Progenitor cell of endocrine pancreas (in vitro differentiated cells): ENCODE data around the gene LIPC. TPM values are rescaled to one million over a fixed set of nuclear protein-coding genes. Genes with fewer than 3 reads are reported as not detected.

Experiments
- DNase-seq: peaks from one replicate; pipeline ENCODE4 v3.0.0; 2021; ENCODE audit warnings: low spot score; ENCODE audit not compliant: unreplicated experiment
- H3K27ac Mint-ChIP-seq: 2 replicates; pipeline ENCODE4 v1.8.0; 2021; ENCODE audit warnings: mild to moderate bottlenecking, moderate library complexity, mixed read lengths
- H3K27me3 Mint-ChIP-seq: 2 replicates; pipeline ENCODE4 v1.8.0; 2021; ENCODE audit warnings: mixed read lengths
- H3K36me3 Mint-ChIP-seq: 2 replicates; pipeline ENCODE4 v1.8.0; 2022; ENCODE audit warnings: mixed read lengths; ENCODE audit not compliant: insufficient read depth
- H3K4me1 Mint-ChIP-seq: 2 replicates; pipeline ENCODE4 v1.8.0; 2021; ENCODE audit warnings: low read depth, mixed read lengths
- H3K4me3 Mint-ChIP-seq: 2 replicates; pipeline ENCODE4 v1.8.0; 2021; ENCODE audit warnings: low read depth, mild to moderate bottlenecking, moderate library complexity, mixed read lengths
- H3K9me3 Mint-ChIP-seq: 2 replicates; pipeline ENCODE4 v1.8.0; 2021; ENCODE audit warnings: low read depth, mixed read lengths
- total RNA-seq: library from RNA; stranded (reverse); gene quantifications from 2 replicates; pipeline ENCODE4 v1.2.1, GENCODE V29; 2021
- TF ChIP-seq, protein P1 (sequence below): fragments of 200-600 bp; sonication (generic); IDR thresholded peaks from one replicate; pipeline ENCODE4 v1.5.0; 2021; ENCODE audit warnings: antibody characterized with exemption, mild to moderate bottlenecking; ENCODE audit not compliant: unreplicated experiment

Gene LIPC
- total RNA-seq, 1 donor from 2014 or later: 5.9 TPM

DNA sequence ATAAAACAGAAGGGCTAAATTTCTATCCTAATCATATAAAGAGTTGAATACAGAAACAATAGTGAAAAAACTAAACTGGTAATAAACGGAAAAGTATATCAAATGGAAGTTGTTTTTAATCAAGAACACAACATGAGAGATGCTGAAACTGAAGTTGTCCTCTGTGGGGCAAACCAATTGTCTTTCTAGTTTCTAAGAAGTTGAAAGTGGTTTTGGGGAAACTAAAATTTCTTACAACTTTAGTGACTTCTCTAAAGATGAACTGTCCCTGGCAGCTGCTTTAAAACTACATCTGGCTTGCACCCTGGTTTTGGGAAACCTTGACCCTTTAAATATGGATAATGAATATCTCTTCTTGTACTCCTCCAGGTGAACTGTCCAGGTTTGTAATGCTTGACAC lies 162.1 kb downstream of the LIPC start:
- no peak for DNase-seq
- no peaks in the 10 kb centered on the region for H3K27me3 Mint-ChIP-seq
- peaks cover 16% of the 10 kb centered on the region for H3K36me3 Mint-ChIP-seq
- no peak overlapping the region for H3K27ac Mint-ChIP-seq
- H3K9me3 Mint-ChIP-seq: no peaks in the 10 kb centered on the region
- TF ChIP-seq, protein P1, sequence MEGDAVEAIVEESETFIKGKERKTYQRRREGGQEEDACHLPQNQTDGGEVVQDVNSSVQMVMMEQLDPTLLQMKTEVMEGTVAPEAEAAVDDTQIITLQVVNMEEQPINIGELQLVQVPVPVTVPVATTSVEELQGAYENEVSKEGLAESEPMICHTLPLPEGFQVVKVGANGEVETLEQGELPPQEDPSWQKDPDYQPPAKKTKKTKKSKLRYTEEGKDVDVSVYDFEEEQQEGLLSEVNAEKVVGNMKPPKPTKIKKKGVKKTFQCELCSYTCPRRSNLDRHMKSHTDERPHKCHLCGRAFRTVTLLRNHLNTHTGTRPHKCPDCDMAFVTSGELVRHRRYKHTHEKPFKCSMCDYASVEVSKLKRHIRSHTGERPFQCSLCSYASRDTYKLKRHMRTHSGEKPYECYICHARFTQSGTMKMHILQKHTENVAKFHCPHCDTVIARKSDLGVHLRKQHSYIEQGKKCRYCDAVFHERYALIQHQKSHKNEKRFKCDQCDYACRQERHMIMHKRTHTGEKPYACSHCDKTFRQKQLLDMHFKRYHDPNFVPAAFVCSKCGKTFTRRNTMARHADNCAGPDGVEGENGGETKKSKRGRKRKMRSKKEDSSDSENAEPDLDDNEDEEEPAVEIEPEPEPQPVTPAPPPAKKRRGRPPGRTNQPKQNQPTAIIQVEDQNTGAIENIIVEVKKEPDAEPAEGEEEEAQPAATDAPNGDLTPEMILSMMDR: no peak
- no peak overlapping the region for H3K4me3 Mint-ChIP-seq
- H3K4me1 Mint-ChIP-seq: peaks cover 39% of the 10 kb centered on the region

DNA sequence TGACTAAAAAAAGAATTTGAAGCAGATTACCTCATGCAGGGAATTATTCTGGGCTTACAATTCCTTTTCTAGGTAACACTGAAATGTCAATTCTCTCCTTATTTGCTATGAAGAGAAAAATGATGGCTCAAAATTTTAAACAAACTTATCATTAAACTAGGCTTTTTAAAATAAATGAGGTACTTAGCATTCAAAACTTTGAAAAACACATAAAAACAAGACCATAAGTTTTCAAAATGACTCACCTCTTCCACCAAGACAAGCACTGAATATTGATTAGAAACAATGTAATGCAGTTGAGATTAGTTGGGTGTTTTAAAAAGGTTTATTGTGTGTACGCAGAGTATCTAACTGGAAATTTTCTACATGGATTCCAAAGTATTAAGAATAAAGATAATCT lies 163.1 kb downstream of the LIPC start:
- Mint-ChIP-seq H3K36me3 (peaks cover 19% of the 10 kb centered on the region), H3K27me3 (no peaks in the 10 kb centered on the region), H3K9me3 (peaks cover 2% of the 10 kb centered on the region), H3K27ac (no peak overlapping the region), H3K4me1 (peaks cover 34% of the 10 kb centered on the region), H3K4me3 (no peak overlapping the region)
- DNase-seq: no peak
- TF ChIP-seq, protein P1: no peak

DNA sequence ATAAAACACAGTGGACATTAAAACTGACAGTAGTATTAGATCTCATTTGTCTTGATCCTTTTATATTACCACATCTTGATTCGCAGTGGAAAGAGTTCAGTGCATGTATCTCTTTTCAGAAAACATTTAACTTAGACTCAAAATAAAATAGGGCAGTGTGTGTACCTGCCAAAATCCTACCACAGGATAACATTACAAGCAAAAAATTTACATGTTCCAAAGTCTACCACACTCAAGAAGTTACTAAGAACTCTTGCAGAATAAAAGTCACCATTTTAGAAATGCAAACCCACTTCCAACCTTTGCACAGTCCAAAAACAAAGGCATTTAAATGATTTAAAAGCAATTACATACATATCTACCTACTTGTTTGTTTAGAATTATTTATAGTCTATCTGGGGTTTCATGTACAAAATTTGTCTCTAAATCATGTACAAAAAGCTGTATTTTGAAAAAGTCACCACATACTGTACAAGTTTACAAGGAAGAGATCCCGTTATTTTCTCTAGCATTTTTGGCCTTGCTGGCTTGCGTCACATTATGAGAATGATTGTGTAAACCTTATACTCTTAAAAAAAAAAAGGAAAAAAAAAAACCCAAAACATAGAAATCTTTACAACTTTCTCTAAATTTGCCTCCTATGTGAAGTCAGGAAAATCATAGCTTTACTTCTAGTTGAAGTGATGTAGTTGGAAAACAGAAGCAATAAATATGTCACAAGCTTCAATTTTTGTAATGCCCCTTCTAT lies 163.9 kb downstream of the LIPC start:
- H3K36me3 Mint-ChIP-seq: peaks cover 22% of the 10 kb centered on the region
- H3K27ac Mint-ChIP-seq: peak overlapping the region; percentile 77
- no peaks in the 10 kb centered on the region for H3K27me3 Mint-ChIP-seq
- TF ChIP-seq, protein P1: no peak
- H3K4me1 Mint-ChIP-seq: peaks cover 28% of the 10 kb centered on the region
- no peak overlapping the region for H3K4me3 Mint-ChIP-seq
- H3K9me3 Mint-ChIP-seq: peaks cover 2% of the 10 kb centered on the region
- no peak for DNase-seq

DNA sequence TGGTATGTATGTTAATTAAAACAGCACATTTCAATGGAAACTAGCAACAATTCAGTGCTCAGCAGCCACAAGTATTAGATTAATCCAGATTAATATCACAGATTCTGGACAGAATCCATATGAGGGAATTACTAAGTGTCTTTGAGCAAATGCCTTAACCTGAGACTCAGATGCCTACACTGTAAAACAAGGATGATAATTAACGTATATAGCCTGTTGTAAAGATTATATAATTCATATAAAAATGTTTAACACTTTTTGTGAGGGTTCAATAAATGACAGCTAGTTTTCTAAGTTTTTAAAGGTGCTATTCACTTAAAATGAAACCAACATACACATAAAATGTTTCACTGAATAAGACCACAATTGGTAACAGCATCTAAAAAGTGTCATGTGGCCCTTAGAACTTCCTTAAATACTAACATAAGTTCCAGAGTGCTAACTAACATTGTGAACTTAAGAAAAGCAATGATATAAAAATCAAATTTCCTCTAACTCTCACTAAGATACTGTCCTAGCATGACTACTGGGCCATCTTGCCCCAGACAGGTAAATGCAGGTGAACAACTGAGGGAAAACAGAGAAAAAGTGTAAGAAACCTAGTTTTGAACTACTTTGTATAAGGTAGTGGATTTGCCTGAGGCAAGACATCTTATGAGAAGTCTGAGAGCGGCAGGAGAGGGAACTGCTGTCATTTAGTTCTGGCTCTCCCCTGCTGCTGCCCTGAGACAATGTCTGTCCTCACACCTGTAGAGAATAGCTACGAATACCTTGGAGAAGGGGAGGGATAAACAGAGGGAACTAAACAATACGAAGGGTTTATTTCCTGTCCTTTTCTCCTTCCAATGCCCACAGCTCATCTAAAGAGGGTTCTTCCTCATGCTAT lies 166.4 kb downstream of the LIPC start:
- TF ChIP-seq, protein P1: no peak
- Mint-ChIP-seq H3K27ac (no peak overlapping the region), H3K9me3 (peaks cover 2% of the 10 kb centered on the region), H3K36me3 (peaks cover 26% of the 10 kb centered on the region), H3K4me1 (peaks cover 18% of the 10 kb centered on the region), H3K27me3 (no peaks in the 10 kb centered on the region), H3K4me3 (no peak overlapping the region)
- DNase-seq: no peak

DNA sequence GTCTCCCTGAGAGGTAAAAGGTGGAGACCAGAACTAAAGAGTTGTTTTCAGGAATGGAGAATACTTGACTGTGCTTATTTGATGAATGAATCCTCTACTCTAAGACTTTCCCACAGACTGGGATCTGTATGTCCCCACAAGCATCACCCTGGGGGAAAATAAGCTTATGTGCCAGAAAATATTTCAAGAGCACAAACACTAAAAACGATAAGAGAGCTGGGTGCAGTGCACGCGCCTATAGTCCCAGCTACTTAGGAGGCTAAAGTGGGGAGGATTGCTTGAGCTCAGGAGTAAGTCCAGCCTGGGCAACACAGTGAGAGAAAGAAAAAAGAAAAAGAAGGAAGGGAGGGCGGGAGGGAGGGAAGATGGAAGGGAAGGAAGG lies 167.0 kb downstream of the LIPC start:
- peaks cover 19% of the 10 kb centered on the region for H3K4me1 Mint-ChIP-seq
- no peaks in the 10 kb centered on the region for H3K27me3 Mint-ChIP-seq
- H3K36me3 Mint-ChIP-seq: peaks cover 28% of the 10 kb centered on the region
- H3K9me3 Mint-ChIP-seq: peaks cover 2% of the 10 kb centered on the region
- peak overlapping the region; percentile 18 for H3K27ac Mint-ChIP-seq
- TF ChIP-seq, protein P1: no peak
- no peak for DNase-seq
- H3K4me3 Mint-ChIP-seq: no peak overlapping the region
